PC-3 (cell line): ENCODE data around the gene BCL2L13. TPM values are rescaled to one million over a fixed set of nuclear protein-coding genes. Genes with fewer than 3 reads are reported as not detected.

Experiments used
- ATAC-seq: fragments of 200-7000 bp; cut with Tn5 transposase; 2 replicates; pipeline ENCODE4 v1.9.1; 2020; ENCODE audit warnings: mild to moderate bottlenecking, moderate library complexity
- BruUV-seq: library from RNA; stranded (reverse); fragments of 400-500 nt; replicated peaks from 2 replicates; lab custom pipeline; 2021; lab: Mats Ljungman, UMichigan
- CTCF ChIA-PET: fragments of 300-600 bp; sonication (Branson Sonifier 250); formaldehyde crosslinking; loops from one replicate; lab custom pipeline; 2022; ENCODE audit warnings: antibody characterized with exemption; lab: Charles Lee
- POLR2A ChIA-PET: fragments of 300-600 bp; sonication (Branson Sonifier 250); formaldehyde crosslinking; loops from one replicate; lab custom pipeline; 2022; ENCODE audit warnings: antibody characterized with exemption; ENCODE audit not compliant: unreplicated experiment; lab: Charles Lee
- DNase-seq: peaks from one replicate; pipeline ENCODE4 v3.0.0-alpha.2; 2015
- H2AFZ ChIP-seq: fragments of 300-600 bp; sonication (generic); 2 replicates; pipeline ENCODE4 v1.6.0; 2016; ENCODE audit warnings: antibody characterized with exemption, low read length
- H3F3A ChIP-seq: fragments of 300-600 bp; sonication (generic); one replicate; pipeline ENCODE4 v1.6.0; 2017; ENCODE audit warnings: antibody characterized with exemption, low read length, control low read depth, mild to moderate bottlenecking; ENCODE audit not compliant: unreplicated experiment
- H3K27ac ChIP-seq: fragments of 300-600 bp; sonication (generic); 2 replicates; pipeline ENCODE4 v1.5.1; 2016; ENCODE audit warnings: mild to moderate bottlenecking, low read length
- H3K27me3 ChIP-seq: fragments of 300-600 bp; sonication (generic); 2 replicates; pipeline ENCODE4 v1.6.1; 2016; ENCODE audit warnings: low read length, mixed read lengths
- H3K36me3 ChIP-seq: fragments of 300-600 bp; sonication (generic); 2 replicates; pipeline ENCODE4 v1.6.1; 2016; ENCODE audit warnings: low read depth, mixed run types, low read length, mixed read lengths
- H3K4me1 ChIP-seq: fragments of 300-600 bp; sonication (generic); 2 replicates; pipeline ENCODE4 v1.5.1; 2016; ENCODE audit warnings: low read length; ENCODE audit not compliant: insufficient read depth
- H3K4me2 ChIP-seq: fragments of 300-600 bp; sonication (generic); 2 replicates; pipeline ENCODE4 v1.6.0; 2016; ENCODE audit warnings: low read length
- H3K4me3 ChIP-seq: fragments of 300-600 bp; sonication (generic); 2 replicates; pipeline ENCODE4 v1.5.1; 2016; ENCODE audit warnings: mild to moderate bottlenecking, low read length, mixed read lengths
- H3K79me2 ChIP-seq: fragments of 300-600 bp; sonication (generic); 2 replicates; pipeline ENCODE4 v1.6.1; 2017; ENCODE audit warnings: low read length, mixed read lengths
- H3K9ac ChIP-seq: fragments of 300-600 bp; sonication (generic); 2 replicates; pipeline ENCODE4 v1.6.0; 2016; ENCODE audit warnings: mild to moderate bottlenecking, low read length
- H3K9me2 ChIP-seq: fragments of 300-600 bp; sonication (generic); replicated peaks from 2 replicates; pipeline ENCODE4 v1.6.1; 2016; ENCODE audit warnings: mixed run types, low read length, mixed read lengths
- H3K9me3 ChIP-seq: fragments of 300-600 bp; sonication (generic); 2 replicates; pipeline ENCODE4 v1.6.1; 2016; ENCODE audit warnings: low read length, mixed read lengths
- H4K20me1 ChIP-seq: fragments of 300-600 bp; sonication (generic); 2 replicates; pipeline ENCODE4 v1.6.1; 2016; ENCODE audit warnings: low read length, mixed read lengths
- EZH2 ChIP-seq: fragments of 300-600 bp; sonication (generic); IDR thresholded peaks from one replicate; pipeline ENCODE4 v1.6.1; 2017; ENCODE audit warnings: antibody characterized with exemption, mild to moderate bottlenecking, low read length; ENCODE audit not compliant: unreplicated experiment
- EZH2phosphoT487 ChIP-seq: fragments of 300-600 bp; sonication (generic); IDR thresholded peaks from 2 replicates; pipeline ENCODE4 v1.6.1; 2018; ENCODE audit warnings: mild to moderate bottlenecking, antibody characterized with exemption, low read length, borderline replicate concordance
- intact Hi-C: fragments of 100-400 bp; cut with micrococcal nuclease; formaldehyde crosslinking; loops from 2 replicates; pipeline ENCODE4 v1.9.0; 2023
- total RNA-seq: library from RNA; depleted of rRNA; stranded (reverse); fragments of >200 nt; gene quantifications from 2 replicates; pipeline ENCODE4 v1.2.3, GENCODE V29; 2014
- TF ChIP-seq, protein P1 (sequence below): fragments of 300-600 bp; sonication (generic); conservative IDR thresholded peaks from 2 replicates; pipeline ENCODE4 v1.5.1; 2017; ENCODE audit warnings: antibody characterized with exemption, low read depth, mild to moderate bottlenecking, low read length

Gene BCL2L13
- total RNA-seq, 1 experiment from 2014 or later: 31.3 TPM

DNA sequence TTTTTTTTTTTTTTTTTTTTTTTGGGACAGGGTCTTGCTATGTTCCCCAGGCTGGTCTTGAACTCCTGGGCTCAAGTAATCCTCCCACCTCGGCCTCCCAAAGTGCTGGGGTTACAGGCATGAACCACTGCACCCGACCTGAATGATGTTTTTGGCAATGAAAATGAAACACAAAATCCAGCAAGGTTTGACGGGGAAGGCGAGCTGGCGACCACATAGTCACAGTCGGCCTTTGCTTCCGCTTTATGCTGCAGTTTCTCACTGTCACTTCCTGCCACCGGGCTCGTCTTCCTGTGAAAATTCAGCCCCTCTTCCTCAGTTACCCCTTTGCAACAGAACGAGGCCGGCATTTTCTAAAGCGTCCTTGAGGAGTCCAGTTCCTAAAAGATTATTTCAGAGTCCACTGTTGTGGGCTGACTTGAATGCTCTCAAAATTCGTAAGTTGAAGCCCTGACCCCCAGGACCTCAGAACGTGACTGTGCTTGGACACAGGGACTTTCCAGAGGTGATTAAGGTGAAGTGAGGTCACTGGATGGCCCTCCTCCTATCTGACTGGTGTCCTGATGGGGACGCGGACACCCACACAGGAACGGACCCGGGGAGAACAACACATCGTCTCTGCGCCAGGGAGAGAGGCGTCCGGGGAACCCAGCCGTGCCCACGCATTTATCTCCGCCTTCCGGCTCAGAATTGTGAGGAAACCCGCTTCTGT, 138.6 kb downstream of the BCL2L13 start:
- Histone ChIP-seq H3K79me2 (peaks cover 16% of the 10 kb centered on the region), H3K36me3 (no peaks in the 10 kb centered on the region), H3K4me1 (peaks cover 23% of the 10 kb centered on the region), H2AFZ (no peak overlapping the region), H3K27me3 (no peaks in the 10 kb centered on the region), H3K4me3 (no peak overlapping the region), H3K9me3 (no peaks in the 10 kb centered on the region), H3K4me2 (no peak overlapping the region), H3K9ac (no peak overlapping the region), H3F3A (no peaks in the 10 kb centered on the region), H3K9me2 (no peaks in the 10 kb centered on the region), H3K27ac (no peak overlapping the region), H4K20me1 (no peaks in the 10 kb centered on the region)
- no TSS peak for BruUV-seq
- ChIA-PET POLR2A (no interaction called here), CTCF (interaction anchor here (0.7 kb wide), 1 partner anchor 29 kb away, joined by 6 read pairs; no protein-coding TSS in a partner anchor)
- DNase-seq: no peak
- intact Hi-C loops: no loop called here
- no peak for ATAC-seq
- TF ChIP-seq, protein P1, sequence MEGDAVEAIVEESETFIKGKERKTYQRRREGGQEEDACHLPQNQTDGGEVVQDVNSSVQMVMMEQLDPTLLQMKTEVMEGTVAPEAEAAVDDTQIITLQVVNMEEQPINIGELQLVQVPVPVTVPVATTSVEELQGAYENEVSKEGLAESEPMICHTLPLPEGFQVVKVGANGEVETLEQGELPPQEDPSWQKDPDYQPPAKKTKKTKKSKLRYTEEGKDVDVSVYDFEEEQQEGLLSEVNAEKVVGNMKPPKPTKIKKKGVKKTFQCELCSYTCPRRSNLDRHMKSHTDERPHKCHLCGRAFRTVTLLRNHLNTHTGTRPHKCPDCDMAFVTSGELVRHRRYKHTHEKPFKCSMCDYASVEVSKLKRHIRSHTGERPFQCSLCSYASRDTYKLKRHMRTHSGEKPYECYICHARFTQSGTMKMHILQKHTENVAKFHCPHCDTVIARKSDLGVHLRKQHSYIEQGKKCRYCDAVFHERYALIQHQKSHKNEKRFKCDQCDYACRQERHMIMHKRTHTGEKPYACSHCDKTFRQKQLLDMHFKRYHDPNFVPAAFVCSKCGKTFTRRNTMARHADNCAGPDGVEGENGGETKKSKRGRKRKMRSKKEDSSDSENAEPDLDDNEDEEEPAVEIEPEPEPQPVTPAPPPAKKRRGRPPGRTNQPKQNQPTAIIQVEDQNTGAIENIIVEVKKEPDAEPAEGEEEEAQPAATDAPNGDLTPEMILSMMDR: no peak
- TF ChIP-seq EZH2: no peak
- no peak for TF ChIP-seq EZH2phosphoT487

DNA sequence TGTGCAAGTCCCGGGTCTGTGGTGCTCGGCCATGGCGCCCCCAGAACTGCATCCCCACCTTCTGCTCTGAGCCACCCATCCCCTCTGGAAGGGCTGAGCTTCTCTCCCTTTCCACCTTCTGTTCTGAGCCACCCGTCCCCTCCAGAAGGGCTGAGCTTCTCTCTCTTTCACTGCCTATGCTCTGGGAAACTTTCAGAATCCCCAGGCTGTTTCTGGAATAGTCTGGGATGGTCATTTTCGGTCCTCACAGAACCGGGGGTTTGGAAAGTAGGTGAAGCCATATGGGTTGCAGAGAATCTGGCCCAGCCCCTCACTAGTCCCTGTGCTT, 139.1 kb downstream of the BCL2L13 start:
- H3K27ac ChIP-seq: no peak overlapping the region
- H3K27me3 ChIP-seq: no peaks in the 10 kb centered on the region
- POLR2A ChIA-PET: no interaction called here
- no peak for DNase-seq
- peaks cover 19% of the 10 kb centered on the region for H3K4me1 ChIP-seq
- no peak overlapping the region for H2AFZ ChIP-seq
- no peaks in the 10 kb centered on the region for H3K36me3 ChIP-seq
- no peaks in the 10 kb centered on the region for H4K20me1 ChIP-seq
- TF ChIP-seq EZH2phosphoT487 (no peak), EZH2 (no peak)
- TF ChIP-seq, protein P1: no peak
- no peak overlapping the region for H3K9ac ChIP-seq
- BruUV-seq: no TSS peak
- no peak overlapping the region for H3K4me3 ChIP-seq
- H3F3A ChIP-seq: no peaks in the 10 kb centered on the region
- H3K79me2 ChIP-seq: peaks cover 11% of the 10 kb centered on the region
- intact Hi-C loops: no loop called here
- no peaks in the 10 kb centered on the region for H3K9me2 ChIP-seq
- H3K9me3 ChIP-seq: no peaks in the 10 kb centered on the region
- no peak for ATAC-seq
- CTCF ChIA-PET: no interaction called here
- no peak overlapping the region for H3K4me2 ChIP-seq

DNA sequence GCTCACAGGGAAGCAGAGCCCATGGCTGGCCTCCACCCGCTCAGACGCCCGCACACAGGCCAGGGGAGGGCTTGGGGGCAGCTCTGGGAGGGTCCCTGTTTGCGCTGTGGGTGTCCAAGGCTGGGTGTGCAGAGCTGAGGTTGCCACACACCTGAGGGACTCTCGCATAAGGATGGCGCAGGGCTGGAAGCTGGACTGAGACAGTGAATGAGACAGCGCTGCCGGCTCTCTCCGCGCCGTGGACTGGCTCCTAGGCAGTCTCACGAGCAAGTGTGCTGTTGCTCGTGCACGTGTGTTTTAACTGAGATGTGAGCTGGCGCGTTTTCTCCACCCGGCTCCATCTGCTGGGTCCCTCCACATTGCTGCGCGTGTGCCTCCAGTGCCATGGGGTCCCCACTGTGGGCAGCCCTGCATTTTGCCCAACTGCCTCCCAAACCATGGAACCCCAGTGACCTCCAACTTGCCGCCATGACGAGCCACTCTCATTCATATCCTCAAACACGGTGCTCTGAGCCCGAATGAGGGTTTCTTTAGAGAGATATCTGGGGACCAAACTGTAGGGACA, 139.9 kb downstream of the BCL2L13 start:
- ChIA-PET CTCF (no interaction called here), POLR2A (interaction anchor here (0.6 kb wide), 1 partner anchor 606 kb away, joined by 4 read pairs; no protein-coding TSS in a partner anchor)
- Histone ChIP-seq H3F3A (no peaks in the 10 kb centered on the region), H3K4me2 (no peak overlapping the region), H3K79me2 (peaks cover 2% of the 10 kb centered on the region), H3K9me2 (no peaks in the 10 kb centered on the region), H3K27me3 (no peaks in the 10 kb centered on the region), H4K20me1 (no peaks in the 10 kb centered on the region), H2AFZ (no peak overlapping the region), H3K9me3 (no peaks in the 10 kb centered on the region), H3K36me3 (no peaks in the 10 kb centered on the region), H3K9ac (no peak overlapping the region), H3K4me3 (no peak overlapping the region), H3K27ac (no peak overlapping the region), H3K4me1 (peaks cover 10% of the 10 kb centered on the region)
- TF ChIP-seq, protein P1: no peak
- no peak for TF ChIP-seq EZH2phosphoT487
- no peak for TF ChIP-seq EZH2
- ATAC-seq: no peak
- no peak for DNase-seq
- BruUV-seq: no TSS peak
- intact Hi-C loops: no loop called here
